HG03108 (cell line): Measurements from ENCODE around the gene NCKAP5.

ENCODE experiments used
- ATAC-seq: cut with Tn5 transposase; IDR thresholded peaks from one replicate; pipeline ENCODE4 v1.9.1; 2021; ENCODE audit warnings: moderate library complexity; ENCODE audit not compliant: unreplicated experiment

The NCKAP5 gene

GRCh38 chr2:133409581-133410285 lies 158.5 kb downstream of the NCKAP5 start:
- no peak for ATAC-seq

- ATAC-seq: no peak
These were observed 159.6 kb downstream of the NCKAP5 start for GRCh38 chr2:133408671-133409070.

DNA sequence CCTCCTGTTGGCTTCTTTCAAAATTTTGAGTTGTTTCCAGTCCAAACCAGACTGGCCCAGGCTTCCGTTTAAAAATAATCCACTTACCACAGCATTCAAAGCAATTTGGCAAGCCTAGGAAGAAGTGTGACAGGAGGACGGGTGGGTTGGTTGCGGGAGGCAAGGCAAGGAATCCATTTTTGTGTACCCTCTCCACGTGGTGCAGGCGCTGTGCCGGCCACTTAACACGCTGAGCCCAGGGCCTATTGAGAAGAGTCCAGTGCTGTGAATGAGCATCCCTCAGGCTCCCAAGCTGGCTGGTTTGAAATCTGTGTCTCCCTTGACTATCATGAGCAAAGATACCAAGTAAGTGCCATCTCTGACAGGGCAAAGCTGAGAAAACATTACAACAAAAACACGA lies 160.9 kb downstream of the NCKAP5 start:
- ATAC-seq: no peak

GRCh38 chr2:133405252-133405651 lies 163.0 kb downstream of the NCKAP5 start:
- ATAC-seq: no peak

DNA sequence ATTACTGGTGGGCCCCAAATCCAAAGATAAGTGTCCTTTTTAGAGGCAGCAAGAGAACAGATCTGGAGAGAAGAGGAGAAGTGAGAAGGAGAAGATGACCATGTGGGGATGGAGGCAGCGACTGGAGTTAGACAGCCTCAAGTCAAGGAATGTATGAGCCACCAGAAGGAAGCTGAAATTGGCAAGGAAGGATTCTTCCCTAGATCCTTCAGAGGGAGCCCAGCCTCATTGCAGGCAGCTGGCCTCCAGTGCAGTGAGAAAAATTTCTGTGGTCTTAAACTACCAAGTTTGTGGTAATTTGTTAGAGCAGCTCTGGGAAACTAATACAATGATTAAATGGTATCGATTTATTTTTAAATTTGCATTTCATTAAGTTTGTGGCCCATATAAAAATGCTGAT lies 167.9 kb downstream of the NCKAP5 start:
- ATAC-seq: no peak

GRCh38 chr2:133393895-133394294 lies 174.4 kb downstream of the NCKAP5 start:
- ATAC-seq: no peak

DNA sequence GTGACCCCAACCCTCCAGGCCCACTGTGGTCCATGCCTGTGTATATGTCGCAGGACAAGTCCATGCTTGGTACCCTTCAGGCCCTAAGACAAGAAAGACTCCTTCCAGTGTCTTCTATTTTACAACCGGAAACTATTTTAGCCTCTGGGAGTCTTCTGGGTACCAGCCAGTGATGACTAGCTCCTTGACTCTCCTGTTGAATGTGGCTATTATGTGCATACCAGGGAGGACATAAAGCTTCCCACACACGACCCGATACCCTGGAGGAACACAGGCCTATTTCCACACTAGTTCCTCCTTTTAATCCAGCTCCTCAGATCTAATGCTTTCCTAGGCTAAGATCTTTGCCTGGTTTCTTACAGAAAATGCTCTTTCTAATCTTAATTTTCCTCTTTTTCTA lies 178.1 kb downstream of the NCKAP5 start:
- ATAC-seq: no peak

DNA sequence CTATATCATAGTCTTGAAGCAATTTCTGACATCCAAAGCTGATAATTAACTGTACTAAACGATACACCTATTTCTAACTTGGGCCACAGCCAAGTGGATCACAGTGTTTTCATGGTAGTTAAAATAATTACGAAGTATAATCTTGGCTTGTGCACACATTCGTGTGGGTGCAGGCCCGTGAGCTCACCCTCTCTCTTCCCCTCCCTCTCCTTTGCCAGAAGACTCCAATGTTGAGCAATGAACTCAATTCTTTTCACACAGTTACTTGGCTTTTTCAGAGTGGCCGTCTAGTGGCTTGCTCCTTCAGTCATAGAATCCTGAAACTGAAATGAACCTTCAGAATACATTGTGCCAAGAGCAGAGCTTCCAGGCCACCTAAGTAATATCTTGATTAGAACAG lies 178.7 kb downstream of the NCKAP5 start:
- ATAC-seq: no peak

DNA sequence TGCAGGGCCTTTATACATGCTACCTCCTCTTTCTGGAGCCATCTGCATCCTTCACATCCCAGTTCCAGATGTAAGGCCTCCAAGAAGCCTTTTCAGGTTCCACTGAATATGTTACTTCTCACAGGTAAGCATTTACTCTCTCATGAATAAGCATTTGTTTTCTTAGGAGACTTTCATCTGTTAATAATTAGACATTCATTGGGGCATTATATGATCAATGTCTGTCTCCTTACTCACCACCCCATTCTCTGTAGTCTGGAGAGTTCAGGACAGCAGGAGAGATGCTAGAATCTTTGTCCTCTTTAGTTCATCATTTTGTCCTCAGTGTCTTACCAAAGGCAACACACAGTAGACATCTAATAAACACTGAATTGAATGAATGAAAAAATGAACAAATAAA lies 185.7 kb downstream of the NCKAP5 start:
- ATAC-seq: no peak

GRCh38 chr2:133380991-133381390 lies 187.3 kb downstream of the NCKAP5 start:
- ATAC-seq: no peak

DNA sequence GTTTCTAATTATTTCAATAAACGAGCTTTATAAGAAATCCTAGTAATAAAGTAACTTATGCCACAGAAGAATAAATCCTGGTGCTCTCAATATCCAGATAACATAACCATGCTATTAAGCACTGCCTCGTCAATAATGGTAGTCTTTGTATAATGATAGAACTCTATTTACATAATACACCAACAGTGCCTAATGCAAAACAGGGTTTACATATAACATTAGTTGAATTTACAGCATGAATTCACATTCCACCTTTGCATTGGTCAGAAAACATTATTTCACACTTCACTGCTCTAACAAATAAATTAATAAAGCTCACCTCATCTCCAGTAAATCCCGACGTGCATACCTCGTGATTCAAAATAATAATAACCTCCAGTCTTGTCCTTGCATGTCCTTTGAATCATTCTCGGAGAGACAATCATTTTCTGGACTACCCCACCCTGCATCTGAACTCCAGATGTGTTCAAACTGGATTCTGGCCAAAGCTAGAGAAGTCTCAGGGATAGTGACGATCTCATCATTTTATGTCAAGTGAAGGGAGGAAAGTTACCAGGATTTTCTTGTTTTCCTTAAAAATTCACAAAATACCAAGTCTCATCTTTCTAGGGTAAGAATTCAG lies 189.2 kb downstream of the NCKAP5 start:
- ATAC-seq: no peak

DNA sequence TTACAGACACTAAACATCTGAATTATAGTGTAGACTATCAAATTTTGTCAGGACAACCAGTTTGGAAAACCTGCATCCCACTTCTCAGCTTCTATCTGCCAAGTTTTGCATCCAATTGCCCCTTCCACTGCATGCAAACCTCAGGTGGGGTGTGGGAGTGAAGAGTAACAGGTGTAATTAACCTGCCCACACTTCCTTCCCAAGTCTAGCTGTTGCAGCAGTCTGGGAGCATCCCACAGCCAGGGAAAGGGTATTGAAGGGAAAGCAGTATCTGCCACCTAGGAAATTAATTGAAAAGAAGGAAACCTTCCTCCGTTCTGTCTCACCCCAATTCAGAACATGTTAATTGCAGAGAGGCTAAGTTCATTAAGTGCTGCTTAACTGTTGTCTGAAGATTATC lies 189.9 kb downstream of the NCKAP5 start:
- ATAC-seq: no peak

DNA sequence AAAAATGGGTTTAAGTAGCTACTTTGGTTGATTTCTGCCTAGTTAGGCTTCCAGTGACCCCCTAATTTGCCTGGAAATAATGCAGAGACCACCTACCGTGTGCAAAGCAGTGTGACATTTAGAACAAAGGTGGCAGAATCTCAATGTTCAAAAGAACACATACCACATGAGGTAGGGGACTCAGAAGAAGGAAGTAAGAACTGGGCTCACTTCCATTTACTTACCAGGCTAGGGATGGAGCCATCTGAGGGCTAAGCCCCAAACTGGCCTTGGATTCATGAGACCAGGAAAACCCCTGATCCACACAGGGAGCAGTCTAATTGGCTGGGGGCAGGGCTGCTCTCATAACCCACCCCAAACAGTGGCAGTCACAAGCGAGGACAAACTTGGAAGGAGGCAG lies 190.7 kb downstream of the NCKAP5 start:
- ATAC-seq: no peak

- no peak for ATAC-seq
These were observed 191.2 kb downstream of the NCKAP5 start for GRCh38 chr2:133377021-133377481.

- no peak for ATAC-seq
These were observed 193.5 kb downstream of the NCKAP5 start for GRCh38 chr2:133374781-133375180.

GRCh38 chr2:133371286-133371685 lies 197.0 kb downstream of the NCKAP5 start:
- no peak for ATAC-seq

GRCh38 chr2:133369901-133370658 lies 198.2 kb downstream of the NCKAP5 start:
- no peak for ATAC-seq

GRCh38 chr2:133365117-133365516 lies 203.1 kb downstream of the NCKAP5 start:
- no peak for ATAC-seq

DNA sequence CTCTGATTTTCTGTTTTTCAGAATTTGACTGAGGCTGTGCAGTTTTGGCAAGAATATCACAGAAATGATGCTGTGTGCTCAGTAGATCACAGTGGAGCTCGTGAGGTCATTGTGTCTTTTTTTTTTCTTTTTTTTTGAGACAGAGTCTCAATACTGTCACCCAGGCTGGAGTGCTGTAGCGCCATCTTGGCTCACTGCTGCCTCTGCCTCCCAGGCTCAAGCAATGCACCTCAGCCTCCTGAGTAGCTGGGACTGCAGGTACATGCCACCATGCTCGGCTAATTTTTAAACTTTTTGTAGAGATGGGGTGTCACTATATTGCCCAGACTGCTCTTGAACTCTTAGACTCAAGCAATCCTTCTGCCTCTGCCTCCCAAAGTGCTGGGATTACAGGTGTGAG lies 203.6 kb downstream of the NCKAP5 start:
- ATAC-seq: no peak

DNA sequence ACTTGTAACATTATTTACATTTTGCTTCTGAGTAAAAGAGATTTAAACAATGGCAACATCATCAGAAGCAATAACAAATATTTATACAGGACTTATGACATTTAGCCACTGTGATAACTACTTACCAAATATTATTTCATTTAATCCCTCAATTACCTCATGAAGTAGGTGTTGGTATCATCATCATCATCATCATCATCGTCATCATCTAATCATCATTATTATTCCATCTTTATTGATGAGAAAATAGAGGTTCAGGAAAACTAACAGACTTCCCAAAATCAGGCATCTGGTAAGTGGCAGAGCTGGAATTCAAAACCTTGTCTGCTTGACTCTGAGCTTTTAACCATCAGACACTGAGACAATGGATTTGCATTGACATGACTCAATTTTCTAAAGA lies 204.4 kb downstream of the NCKAP5 start:
- ATAC-seq: no peak

GRCh38 chr2:133362061-133362476 lies 206.2 kb downstream of the NCKAP5 start:
- no peak for ATAC-seq

DNA sequence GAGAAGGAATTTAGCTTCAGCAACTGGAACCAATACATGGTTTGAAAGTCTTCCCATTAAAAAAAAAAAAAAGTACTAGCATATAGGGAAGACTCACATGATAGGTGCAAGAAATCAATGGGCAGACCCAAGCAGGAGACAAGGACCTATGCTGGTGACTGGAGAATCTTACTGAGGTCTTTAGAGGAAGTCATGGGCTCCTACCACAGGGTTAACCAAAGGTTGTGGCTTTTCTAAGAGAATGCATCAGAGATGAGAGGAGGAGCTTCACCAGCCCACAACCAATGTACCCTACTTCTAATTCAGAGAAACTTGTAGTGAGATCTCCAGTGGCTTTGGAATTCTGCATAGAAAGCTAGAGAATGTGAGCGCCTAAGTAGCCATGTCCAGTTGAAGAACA lies 207.4 kb downstream of the NCKAP5 start:
- peak; percentile 73 for ATAC-seq
